Measurements from ENCODE around the gene ADRA2C.

Gene ADRA2C

DNA sequence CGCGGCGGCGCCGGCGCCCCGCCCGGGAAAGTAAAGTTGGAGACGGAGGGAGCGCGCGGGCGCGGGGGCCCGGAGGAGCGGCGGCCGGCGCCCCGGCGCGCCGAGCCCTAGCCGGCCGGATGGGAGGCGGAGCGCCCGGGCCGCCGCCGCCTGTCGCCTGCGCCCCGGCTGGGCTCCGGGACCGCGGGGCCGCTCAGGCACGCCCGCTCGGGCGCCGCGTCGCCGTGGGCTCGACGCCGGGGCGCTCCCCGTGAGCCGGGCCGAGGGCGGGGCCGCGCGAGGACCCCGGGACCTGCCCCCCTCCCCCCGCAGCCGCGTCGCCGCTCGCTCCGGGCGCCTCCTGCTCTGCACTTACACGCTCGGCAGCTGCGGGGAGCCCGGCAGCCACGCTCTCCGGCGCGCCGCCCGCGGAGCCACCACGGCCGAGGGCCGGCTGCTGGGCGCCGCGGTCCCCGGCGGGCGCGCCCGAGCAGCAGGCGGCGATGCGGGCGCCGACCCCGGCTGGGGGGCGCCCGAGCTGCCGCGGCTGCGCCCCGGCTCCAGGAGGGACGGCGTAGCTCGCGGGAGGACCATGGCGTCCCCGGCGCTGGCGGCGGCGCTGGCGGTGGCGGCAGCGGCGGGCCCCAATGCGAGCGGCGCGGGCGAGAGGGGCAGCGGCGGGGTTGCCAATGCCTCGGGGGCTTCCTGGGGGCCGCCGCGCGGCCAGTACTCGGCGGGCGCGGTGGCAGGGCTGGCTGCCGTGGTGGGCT, at the start of gene ADRA2C:
TSS of gene ADRA2C (plus strand) at position 350 of the 749 bp plus-strand sequence. CDS start at position 572, 222 bp downstream.
- no peak for DNase-seq (ENCODE audit: low read depth in 1 of 2, low spot score in 1 of 2)

- no peak for DNase-seq (ENCODE audit: low read depth in 1 of 2, low spot score in 1 of 2)
These were observed 49.5 kb upstream of the ADRA2C start for GRCh38 chr4:3716631-3717235.

DNA sequence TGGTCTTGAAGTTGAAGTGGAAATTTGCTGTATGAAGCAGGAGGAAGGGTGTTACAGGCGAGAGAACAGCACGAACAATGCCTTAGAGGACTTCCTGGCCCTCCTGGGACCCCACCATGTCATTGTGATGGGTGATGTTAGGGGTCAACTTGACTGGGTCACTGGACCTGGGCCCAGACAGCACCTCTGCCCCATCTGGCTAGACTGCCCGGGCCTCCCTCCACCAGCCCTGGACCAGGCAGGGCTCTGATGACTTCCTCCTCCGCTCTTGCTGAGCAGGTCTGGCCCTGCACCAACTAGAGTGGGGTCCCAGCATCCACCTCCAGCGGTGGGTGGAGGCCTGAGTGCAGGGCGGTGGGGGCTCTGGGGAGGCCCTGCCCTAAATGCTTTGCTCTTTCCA, 48.9 kb upstream of the ADRA2C start:
- no peak for DNase-seq (ENCODE audit: low read depth in 1 of 2, low spot score in 1 of 2)

GRCh38 chr4:3718462-3718861, 47.7 kb upstream of the ADRA2C start:
- no peak for DNase-seq (ENCODE audit: low read depth in 1 of 2, low spot score in 1 of 2)

DNA sequence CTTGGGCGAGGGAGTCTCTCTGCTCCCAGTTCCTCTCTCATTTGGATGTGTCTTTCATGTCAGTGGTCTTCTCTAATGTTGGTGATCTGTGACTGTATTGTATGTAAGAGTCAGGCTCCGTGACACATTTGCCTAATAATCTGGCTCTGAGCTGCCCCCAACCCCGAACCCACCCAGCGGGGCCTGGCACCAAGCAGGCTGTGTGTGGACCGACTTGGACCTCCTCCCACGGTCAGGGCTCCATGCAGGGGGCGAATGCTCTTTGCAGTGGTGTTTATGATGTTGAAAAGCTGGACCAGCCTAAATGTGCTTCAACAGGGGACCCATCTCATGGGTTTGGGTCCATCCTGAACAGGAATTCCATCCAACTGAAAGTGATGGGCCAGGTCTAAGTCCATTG, 47.0 kb upstream of the ADRA2C start:
- no peak for DNase-seq (ENCODE audit: low read depth in 1 of 2, low spot score in 1 of 2)

DNA sequence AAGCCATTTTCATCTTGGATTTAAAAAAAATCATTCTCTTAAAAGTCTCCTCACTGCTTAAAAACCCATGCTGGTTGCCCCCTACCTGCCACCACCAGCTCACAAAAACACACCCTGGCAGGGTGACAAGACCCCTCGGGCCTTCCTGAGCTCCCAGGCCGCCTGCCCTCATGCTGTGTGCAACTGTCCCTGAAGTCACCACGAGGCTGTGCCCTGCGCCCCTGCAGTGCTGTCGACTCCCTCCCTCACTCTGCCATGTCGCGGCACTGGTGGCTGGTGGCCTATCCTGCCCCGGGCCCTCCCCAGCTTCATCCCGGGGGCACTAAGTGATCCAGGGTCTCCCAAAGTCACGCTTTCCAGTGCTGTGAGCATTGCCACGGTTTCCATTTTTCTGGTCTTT, 46.3 kb upstream of the ADRA2C start:
- no peak for DNase-seq (ENCODE audit: low read depth in 1 of 2, low spot score in 1 of 2)

DNA sequence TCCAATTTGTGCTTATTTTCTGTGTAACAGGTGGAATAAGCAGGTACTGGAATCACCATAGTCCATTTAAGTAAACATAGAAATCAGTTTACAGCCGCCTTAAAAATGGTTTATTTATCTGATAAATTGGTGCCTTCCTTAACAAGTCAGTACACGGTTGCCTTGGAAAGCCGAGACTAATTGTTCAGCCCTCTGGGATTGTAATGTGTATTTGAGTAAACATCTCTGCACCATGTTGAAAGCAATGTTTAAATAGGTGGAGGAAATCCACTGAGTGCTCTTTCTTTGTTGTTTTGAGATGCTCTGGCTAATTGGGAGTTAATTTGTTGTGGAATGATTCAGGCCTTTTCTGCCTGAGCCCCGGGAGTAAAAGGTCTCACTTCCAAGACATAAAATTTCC, 45.7 kb upstream of the ADRA2C start:
- DNase-seq (ENCODE audit: low read depth in 1 of 2, low spot score in 1 of 2): no peak

DNA sequence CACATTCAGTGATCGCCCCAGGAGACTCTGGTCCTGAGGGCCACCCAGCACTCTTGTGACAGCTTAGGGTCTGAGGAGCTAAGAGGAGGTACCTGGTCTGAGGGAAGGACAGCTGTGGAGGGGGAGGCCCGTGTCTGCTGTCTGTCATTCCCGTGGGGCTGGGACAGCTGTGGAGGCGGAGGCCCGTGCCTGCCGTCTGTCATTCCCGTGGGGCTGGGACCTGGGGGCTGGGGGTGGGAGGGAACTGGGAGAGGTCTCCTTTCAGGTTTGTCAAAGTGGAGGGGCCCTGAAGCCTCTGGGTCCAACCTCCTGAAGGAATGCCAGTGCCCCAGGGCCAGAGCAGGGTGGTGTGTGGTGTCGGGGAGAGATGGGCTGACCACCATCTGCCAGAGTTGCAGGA, 45.0 kb upstream of the ADRA2C start:
- no peak for DNase-seq (ENCODE audit: low read depth in 1 of 2, low spot score in 1 of 2)

DNA sequence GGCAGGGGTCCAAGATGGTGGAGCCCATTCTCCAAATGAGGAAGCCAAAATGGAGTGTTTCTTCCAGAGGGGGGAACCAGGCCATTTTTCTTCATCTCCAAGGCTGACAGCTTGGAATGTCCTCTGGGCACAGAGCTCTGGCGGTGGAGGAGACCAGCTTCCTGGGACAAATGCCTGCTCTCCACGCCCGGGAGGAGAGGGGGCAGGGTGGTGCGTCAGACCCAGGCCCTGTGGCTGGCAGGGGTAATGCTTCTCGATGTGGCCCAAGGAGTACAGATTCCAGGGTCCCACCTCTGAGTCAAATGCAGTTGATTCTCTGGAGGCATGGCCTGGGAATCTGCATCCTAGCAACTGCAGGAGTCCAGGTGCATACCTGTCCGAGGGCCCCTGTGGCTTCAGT, 44.6 kb upstream of the ADRA2C start:
- DNase-seq (ENCODE audit: low read depth in 1 of 2, low spot score in 1 of 2): no peak

- DNase-seq (ENCODE audit: low read depth in 1 of 2, low spot score in 1 of 2): no peak
These were observed 43.5 kb upstream of the ADRA2C start for GRCh38 chr4:3722446-3723231.

- no peak for DNase-seq (ENCODE audit: low read depth in 1 of 2, low spot score in 1 of 2)
These were observed 42.9 kb upstream of the ADRA2C start for GRCh38 chr4:3723232-3723642.

DNA sequence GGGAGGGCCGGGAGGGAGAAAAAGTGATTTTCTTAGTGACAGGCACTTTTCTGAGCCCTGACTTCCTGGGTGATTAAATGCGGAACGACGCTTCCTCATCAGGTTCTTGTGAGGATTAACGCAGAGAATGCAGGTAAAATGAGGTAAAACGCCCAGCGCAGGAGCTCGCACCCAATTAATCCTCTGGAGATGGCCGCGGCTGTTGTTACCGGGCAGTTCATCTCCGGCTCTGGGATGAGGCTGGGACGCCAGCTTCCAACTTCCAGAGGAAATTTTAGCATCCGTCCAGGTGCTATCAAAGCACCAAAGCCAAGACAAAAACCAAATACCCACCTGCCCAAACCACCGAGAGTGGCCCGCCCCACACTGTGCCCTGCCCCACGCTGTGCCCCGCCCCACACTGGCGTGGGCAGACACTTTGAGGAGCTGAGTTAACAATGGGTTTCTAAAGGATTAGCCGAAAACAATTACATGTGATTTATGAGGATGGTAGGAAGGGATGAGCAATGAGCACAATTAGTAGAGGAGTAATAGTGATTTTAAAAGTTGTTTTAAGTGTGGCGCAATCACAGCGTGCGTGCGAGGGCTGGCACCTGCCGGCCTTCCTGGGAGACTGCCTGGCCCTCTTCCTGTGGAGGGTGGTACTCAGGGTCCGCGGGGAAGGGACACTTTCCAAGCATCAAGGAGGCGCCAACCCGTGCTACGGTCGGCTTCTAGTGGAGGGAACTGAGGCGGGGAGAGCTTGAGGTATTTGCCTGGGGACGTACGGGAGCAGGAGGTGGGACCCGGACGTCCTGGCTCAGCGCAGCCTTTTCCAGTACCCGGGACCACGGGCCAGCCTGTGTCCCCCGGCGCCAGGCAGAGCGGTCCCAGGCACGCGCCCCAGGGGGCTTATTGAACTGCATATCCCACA, 41.6 kb upstream of the ADRA2C start:
- no peak for DNase-seq (ENCODE audit: low read depth in 1 of 2, low spot score in 1 of 2)

DNA sequence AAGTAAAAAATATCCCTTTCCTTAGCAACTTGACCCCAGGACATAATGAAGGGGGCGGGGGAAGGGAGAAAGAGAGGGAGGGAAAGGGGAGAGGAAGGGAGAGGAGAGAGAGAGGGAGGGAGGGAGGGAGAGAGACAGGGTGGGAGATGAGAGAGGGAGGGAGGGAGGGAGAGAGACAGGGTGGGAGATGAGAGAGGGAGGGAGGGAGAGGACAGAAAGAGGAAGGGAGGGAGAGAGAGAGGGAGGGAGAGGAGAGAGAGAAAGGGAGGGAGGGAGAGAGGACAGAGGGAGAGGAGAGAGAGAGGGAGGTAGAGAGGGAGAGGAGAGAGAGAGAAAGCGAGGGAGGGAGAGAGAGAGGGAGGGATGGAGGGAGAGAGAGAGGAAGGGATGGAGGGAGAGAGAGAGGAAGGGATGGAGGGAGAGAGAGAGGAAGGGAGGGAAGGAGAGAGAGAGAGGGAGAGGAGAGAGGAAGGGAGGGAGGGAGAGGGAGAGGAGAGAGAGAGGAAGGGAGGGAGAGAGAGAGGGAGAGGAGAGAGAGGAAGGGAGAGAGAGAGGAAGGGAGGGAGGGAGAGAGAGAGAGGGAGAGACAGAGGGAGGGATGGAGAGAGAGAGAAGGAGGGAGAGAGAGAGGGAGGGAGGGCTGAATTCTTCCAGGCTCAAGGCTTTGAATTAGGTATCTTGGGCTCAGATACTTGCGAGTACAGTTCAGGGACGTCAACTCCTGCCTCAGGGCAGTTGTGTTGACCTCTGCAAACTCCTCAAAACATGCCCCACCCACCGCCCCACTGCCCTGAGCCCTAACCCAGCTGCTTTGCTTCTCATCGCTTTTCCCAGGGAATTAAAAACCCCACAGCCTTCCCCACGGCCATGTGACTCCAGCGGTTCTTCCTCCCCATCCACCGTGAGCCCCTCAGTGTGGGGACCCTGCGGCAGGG, 40.0 kb upstream of the ADRA2C start:
- DNase-seq (ENCODE audit: low read depth in 1 of 2, low spot score in 1 of 2): no peak

DNA sequence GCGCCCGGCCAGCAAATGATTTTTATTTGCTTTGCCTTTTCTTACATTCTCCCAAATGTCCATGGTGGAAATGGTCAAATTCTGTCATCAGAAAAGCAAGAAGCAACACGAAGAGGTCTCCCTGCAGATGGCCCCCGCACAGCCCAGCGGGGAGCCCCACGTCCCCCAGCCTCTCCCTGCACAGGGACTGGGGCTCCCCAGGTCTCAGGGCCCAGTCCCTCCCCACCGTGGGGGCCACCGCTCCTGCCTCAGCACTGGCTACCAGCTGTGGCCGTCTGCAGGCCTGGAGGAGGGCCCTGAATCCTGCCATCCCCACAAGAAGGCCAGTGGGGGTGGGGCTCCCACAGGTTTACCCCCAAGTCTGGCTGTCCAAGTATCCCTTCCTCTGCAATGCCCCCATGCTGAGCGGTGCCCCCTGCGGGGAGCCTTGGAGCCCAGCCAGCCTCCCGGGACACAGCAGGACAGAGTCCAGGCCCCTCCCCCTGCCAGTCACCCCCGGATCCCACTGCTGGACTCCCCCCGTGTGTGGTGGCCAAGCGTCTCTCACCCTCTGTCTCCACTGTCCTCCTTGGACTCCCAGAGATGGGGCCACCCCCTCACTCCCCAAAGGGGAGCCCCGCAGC, 38.2 kb upstream of the ADRA2C start:
- DNase-seq (ENCODE audit: low read depth in 1 of 2, low spot score in 1 of 2): no peak

- DNase-seq (ENCODE audit: low read depth in 1 of 2, low spot score in 1 of 2): no peak
These were observed 36.9 kb upstream of the ADRA2C start for GRCh38 chr4:3729188-3729881.

- no peak for DNase-seq (ENCODE audit: low read depth in 1 of 2, low spot score in 1 of 2)
These were observed 36.3 kb upstream of the ADRA2C start for GRCh38 chr4:3729882-3730226.

GRCh38 chr4:3730422-3731190, 35.6 kb upstream of the ADRA2C start:
- DNase-seq (ENCODE audit: low read depth in 1 of 2, low spot score in 1 of 2): no peak
